ENCODE results near the gene OR4K2.

OR4K2 gene

GRCh38 chr14:19917955-19918518 is 43.1 kb downstream of the OR4K2 start:
- no peak for DNase-seq (ENCODE audit: extremely low read depth, low read depth)
- TF ChIP-seq CTCF (IDR thresholded peaks at IDR 0.05; ENCODE audit: low read depth, low read length) = no peak

GRCh38 chr14:19918553-19919264 is 43.8 kb downstream of the OR4K2 start:
- TF ChIP-seq CTCF (IDR thresholded peaks at IDR 0.05; ENCODE audit: low read depth, low read length) = no peak
- no peak for DNase-seq (ENCODE audit: extremely low read depth, low read depth)

GRCh38 chr14:19920021-19920657 is 45.2 kb downstream of the OR4K2 start, which contains the start of gene OR4K5:
Gene OR4K5 (plus strand): TSS chr14:19920607. CDS start chr14:19920607, 0 bp downstream.
- DNase-seq (ENCODE audit: extremely low read depth, low read depth) = no peak
- TF ChIP-seq CTCF (IDR thresholded peaks at IDR 0.05; ENCODE audit: low read depth, low read length) = no peak

DNA sequence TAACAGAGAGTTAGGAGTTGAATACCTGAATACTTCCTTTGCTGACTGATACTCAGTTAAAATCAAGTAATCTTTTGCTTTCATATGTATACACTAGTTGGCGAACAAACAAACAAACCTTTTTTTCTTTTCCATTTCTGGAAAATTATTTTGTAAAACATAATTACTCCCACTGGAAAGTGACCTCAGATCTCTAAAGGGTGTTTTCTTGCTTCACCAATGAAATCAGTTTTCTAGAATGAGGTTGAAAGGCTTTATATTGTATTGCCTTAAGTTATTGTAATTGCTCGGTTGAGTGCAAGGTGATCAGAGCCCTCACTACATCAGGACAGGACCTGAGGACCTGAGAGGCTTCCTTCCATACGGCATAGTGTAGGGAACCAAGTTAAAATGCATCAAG is 55.7 kb downstream of the OR4K2 start, which contains the start of gene OR4K1:
TSS of gene OR4K1 (plus strand) at position 301 of the 400 bp plus-strand sequence. CDS start 4,750 bp downstream, outside the sequence.
- no peak for TF ChIP-seq CTCF (IDR thresholded peaks at IDR 0.05; ENCODE audit: low read depth, low read length)
- DNase-seq (ENCODE audit: extremely low read depth, low read depth) = no peak

Data from AG09319 (cell line).